Measurements from ENCODE around the gene STARD3NL. TPM values are rescaled to one million over a fixed set of nuclear protein-coding genes. Genes with fewer than 3 reads are reported as not detected.
A peak's percentile ranks its signal among the peaks of the same experiment; 100 is the strongest.

Gene STARD3NL
- total and polyA plus RNA-seq, 10 of the 15 experiments (the other 5 are each of a cell fraction or from before 2014, with no cell fraction given): 66.1 to 133 (median 85.7) TPM

GRCh38 chr7:38215735-38216670 lies 38.0 kb downstream of the STARD3NL start:
- no peak overlapping the region for H2AFZ ChIP-seq (ENCODE audit: control insufficient read depth, low read depth, low read length)
- no peaks in the 10 kb centered on the region; the same call in 1 of the 2 replicates for H3K79me2 ChIP-seq (ENCODE audit: control insufficient read depth, insufficient read depth, low read length)
- no peaks in the 10 kb centered on the region for H3K27me3 ChIP-seq (replicated peaks in 1 of 2; ENCODE audit: control insufficient read depth in 2 of 2, insufficient read depth in 2 of 2, low read length in 1 of 2)
- no peak overlapping the region for H3K9ac ChIP-seq (ENCODE audit: control insufficient read depth, insufficient read depth, low read length)
- ATAC-seq (peak; percentile 99), DNase-seq (ENCODE audit: low read depth, low spot score) (peak; percentile 36), FAIRE-seq (peak; percentile 54)
- H4K20me1 ChIP-seq (ENCODE audit: control insufficient read depth, insufficient read depth): no peaks in the 10 kb centered on the region
- WGBS (ENCODE audit: insufficient coverage, insufficient replicate concordance, low lambda C conversion rate, missing lambda C conversion rate): 29% methylated on average over 5 of the region's 5 CpGs
- in situ Hi-C loops (cut with MboI): loop anchor here (25.0 kb wide), 1 partner anchor 121 kb away; no protein-coding TSS in a partner anchor
- SMC1A ChIA-PET (ENCODE audit: uncharacterized antibody, unreplicated experiment): interaction anchor here (0.5 to 10.3 kb wide), 55 partner anchors 9 to 316 kb away, joined by 3 to 289 read pairs (median 6); partner anchors contain the start of genes SFRP4 and STARD3NL
- no peak overlapping the region for H3K4me2 ChIP-seq (ENCODE audit: control insufficient read depth, insufficient read depth)
- H3K4me1 ChIP-seq (ENCODE audit: control insufficient read depth, insufficient read depth, low read length): no peaks in the 10 kb centered on the region
- CTCF ChIA-PET: interaction anchor here (0.6 to 10.3 kb wide), 64 partner anchors 9 to 399 kb away, joined by 3 to 430 read pairs (median 6); partner anchors contain the start of genes EPDR1, SFRP4, STARD3NL and TARP
- POLR2A ChIA-PET: interaction anchor here (0.5 to 1.6 kb wide), 6 partner anchors 17 to 120 kb away, joined by 3 to 8 read pairs (median 3); no protein-coding TSS in a partner anchor
- no TSS peak for BruUV-seq (replicated peaks)
- H3K4me3 ChIP-seq: no peak overlapping the region
- peaks cover 12 to 27% of the 10 kb centered on the region in 2 experiments for H3K36me3 ChIP-seq (ENCODE audit: control insufficient read depth in 2 of 2, insufficient read depth in 2 of 2, low read length in 1 of 2)
- H3K9me3 ChIP-seq (replicated peaks; ENCODE audit: control insufficient read depth, insufficient read depth, low read length): no peaks in the 10 kb centered on the region
- H3K27ac ChIP-seq (ENCODE audit: control insufficient read depth, insufficient read depth): peak overlapping the region; percentile 14; the same call in 1 of the 2 replicates
- intact Hi-C loops (cut with micrococcal nuclease; ENCODE audit: unreplicated experiment): loop anchor here (2.0 to 5.0 kb wide), 4 partner anchors 39 to 119 kb away; partner anchors contain the start of gene STARD3NL
- RAD21 ChIA-PET (ENCODE audit: unreplicated experiment): interaction anchor here (0.6 to 10.5 kb wide), 50 partner anchors 8 to 314 kb away, joined by 3 to 229 read pairs (median 5); partner anchors contain the start of genes SFRP4 and STARD3NL
- no peak for TF ChIP-seq USF2 (IDR thresholded peaks at IDR 0.05; ENCODE audit: borderline replicate concordance, low read depth, low read length)
- TF ChIP-seq SMARCA5 (IDR thresholded peaks at IDR 0.05): peak; percentile 50; the same call in 1 of the 2 replicates
- TF ChIP-seq GABPA (IDR thresholded peaks at IDR 0.05; ENCODE audit: low read depth): no peak
- TF ChIP-seq CUX1 (IDR thresholded peaks at IDR 0.05; ENCODE audit: insufficient replicate concordance, low read depth, low read length): no peak
- no peak for TF ChIP-seq SKIL (IDR thresholded peaks at IDR 0.05; ENCODE audit: low read depth, poor library complexity, severe bottlenecking)
- TF ChIP-seq MAX (IDR thresholded peaks at IDR 0.05; ENCODE audit: low read depth, low read length): no peak
- TF ChIP-seq ATF3 (IDR thresholded peaks at IDR 0.05; ENCODE audit: borderline replicate concordance, extremely low read depth, low read depth, low read length): no peak
- peak; percentile 92 for TF ChIP-seq TCF12 (IDR thresholded peaks at IDR 0.05; ENCODE audit: low read depth, low read length)
- TF ChIP-seq TCF7 (IDR thresholded peaks at IDR 0.05; ENCODE audit: borderline replicate concordance): no peak
- no peak for TF ChIP-seq ZZZ3 (IDR thresholded peaks at IDR 0.05; ENCODE audit: control insufficient read depth, insufficient read length, low read depth)
